ENCODE data around the gene HNRNPC. TPM values are rescaled to one million over a fixed set of nuclear protein-coding genes. Genes with fewer than 3 reads are reported as not detected.

HNRNPC gene
- polyA plus RNA-seq, 2 of the 4 experiments (the other 2 are of a cell fraction) = 1,057 to 1,069 TPM

GRCh38 chr14:21245813-21246212 is 23.4 kb downstream of the HNRNPC start:
- FAIRE-seq (no peak), DNase-seq (ENCODE audit: low read depth in 1 of 2, low spot score in 1 of 2) (no peak), ATAC-seq (no peak; a peak in 1 of 6 replicates)
- H3K4me1 ChIP-seq = peaks cover 54% of the 10 kb centered on the region
- ChIA-PET CTCF (interaction anchor here (0.6 to 1.0 kb wide), 3 partner anchors 9 to 12 kb away, joined by 3 read pairs; no protein-coding TSS in a partner anchor), POLR2A (no interaction called here)
- H3K4me3 ChIP-seq = no peak overlapping the region
- TF ChIP-seq ZC3H11A (IDR thresholded peaks at IDR 0.05) = no peak
- TF ChIP-seq, protein P1, sequence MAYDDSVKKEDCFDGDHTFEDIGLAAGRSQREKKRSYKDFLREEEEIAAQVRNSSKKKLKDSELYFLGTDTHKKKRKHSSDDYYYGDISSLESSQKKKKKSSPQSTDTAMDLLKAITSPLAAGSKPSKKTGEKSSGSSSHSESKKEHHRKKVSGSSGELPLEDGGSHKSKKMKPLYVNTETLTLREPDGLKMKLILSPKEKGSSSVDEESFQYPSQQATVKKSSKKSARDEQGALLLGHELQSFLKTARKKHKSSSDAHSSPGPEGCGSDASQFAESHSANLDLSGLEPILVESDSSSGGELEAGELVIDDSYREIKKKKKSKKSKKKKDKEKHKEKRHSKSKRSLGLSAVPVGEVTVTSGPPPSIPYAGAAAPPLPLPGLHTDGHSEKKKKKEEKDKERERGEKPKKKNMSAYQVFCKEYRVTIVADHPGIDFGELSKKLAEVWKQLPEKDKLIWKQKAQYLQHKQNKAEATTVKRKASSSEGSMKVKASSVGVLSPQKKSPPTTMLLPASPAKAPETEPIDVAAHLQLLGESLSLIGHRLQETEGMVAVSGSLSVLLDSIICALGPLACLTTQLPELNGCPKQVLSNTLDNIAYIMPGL (CRISPR knock-in tag; IDR thresholded peaks at IDR 0.05; ENCODE audit: borderline replicate concordance) = no peak
- no peak for TF ChIP-seq EHF (CRISPR knock-in tag; IDR thresholded peaks at IDR 0.05)
- no peak for TF ChIP-seq CBX2 (IDR thresholded peaks at IDR 0.05; ENCODE audit: borderline replicate concordance, low read depth)
- no peak for TF ChIP-seq ZFP36 (IDR thresholded peaks at IDR 0.05; ENCODE audit: borderline replicate concordance, partially characterized antibody)
- no peak for TF ChIP-seq PBX3 (IDR thresholded peaks at IDR 0.05)
- TF ChIP-seq RARB (CRISPR knock-in tag; IDR thresholded peaks at IDR 0.05) = no peak
- no peak overlapping the region for H3K27ac ChIP-seq
- WGBS (ENCODE audit: missing lambda C conversion rate) = 80% methylated on average over 7 of the region's 7 CpGs
- H3K9me3 ChIP-seq = no peaks in the 10 kb centered on the region
- no peak overlapping the region for H3K4me2 ChIP-seq

GRCh38 chr14:21244544-21244943 is 24.7 kb downstream of the HNRNPC start:
- no peak overlapping the region for H3K27ac ChIP-seq
- ChIA-PET CTCF (interaction anchor here (1.2 to 1.8 kb wide), 4 partner anchors 10 to 211 kb away, joined by 3 to 7 read pairs (median 4); partner anchors contain the start of gene CHD8), POLR2A (interaction anchor here (1.4 kb wide), 1 partner anchor 11 kb away, joined by 3 read pairs; no protein-coding TSS in a partner anchor)
- DNase-seq (ENCODE audit: low read depth in 1 of 2, low spot score in 1 of 2) = no peak
- no peak for FAIRE-seq
- TF ChIP-seq FOSB (CRISPR knock-in tag; IDR thresholded peaks at IDR 0.05) (no peak), NR3C1 (IDR thresholded peaks at IDR 0.05) (no peak), CEBPB (IDR thresholded peaks at IDR 0.05) (peak in 1 of 2 experiments; percentile 65; a peak in 2 of 4 replicates), HES2 (IDR thresholded peaks at IDR 0.05) (peak; percentile 14; the same call in 1 of the 2 replicates), POLR2AphosphoS2 (conservative IDR thresholded peaks at IDR 0.05; ENCODE audit: low read length) (peak; percentile 65; the same call in 1 of the 2 replicates), RNF2 (IDR thresholded peaks at IDR 0.05; ENCODE audit: borderline replicate concordance, low read depth) (no peak), USF2 (IDR thresholded peaks at IDR 0.05) (no peak)
- no peaks in the 10 kb centered on the region for H3K9me3 ChIP-seq
- peaks cover 61% of the 10 kb centered on the region for H3K4me1 ChIP-seq
- 89% methylated on average over 7 of the region's 7 CpGs for WGBS (ENCODE audit: missing lambda C conversion rate)
- no peak overlapping the region for H3K4me2 ChIP-seq
- peak in 1 of 2 experiments; percentile 37; a peak in 2 of 6 replicates for ATAC-seq
- no peak overlapping the region for H3K4me3 ChIP-seq

DNA sequence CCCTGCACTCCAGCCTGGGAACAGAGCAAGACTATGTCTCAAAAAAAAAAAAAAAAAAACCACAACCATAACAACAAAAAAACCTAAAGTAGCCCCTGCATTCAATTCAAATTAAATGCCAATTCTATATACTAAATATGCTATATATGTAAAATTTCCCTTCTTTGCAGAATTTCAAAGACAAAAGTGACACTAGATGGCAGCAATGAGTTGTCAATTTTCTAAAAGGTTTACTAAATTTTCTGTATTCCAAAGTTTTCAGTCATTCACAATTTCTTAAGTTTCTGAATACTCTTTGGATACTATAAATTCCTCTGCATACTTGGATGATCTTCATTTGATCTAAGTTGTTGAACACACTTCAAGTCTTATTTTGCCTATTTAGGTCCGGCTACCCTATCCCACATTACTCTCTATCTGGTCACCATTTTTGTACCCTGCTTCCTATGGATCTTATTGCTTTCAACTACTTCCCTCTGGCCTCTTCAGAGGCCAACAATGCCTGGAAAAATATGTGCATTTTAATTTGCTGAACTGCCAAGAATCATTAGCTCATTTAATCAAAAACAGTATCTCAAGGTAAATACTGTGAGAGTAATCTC is 27.9 kb downstream of the HNRNPC start:
- CTCF ChIA-PET = interaction anchor here (1.1 to 1.9 kb wide), 7 partner anchors 8 to 54 kb away, joined by 3 to 8 read pairs (median 6); no protein-coding TSS in a partner anchor
- TF ChIP-seq JUNB (IDR thresholded peaks at IDR 0.05) (no peak), RCOR1 (IDR thresholded peaks at IDR 0.05; ENCODE audit: low read depth, low read length) (no peak), FOSB (CRISPR knock-in tag; IDR thresholded peaks at IDR 0.05) (no peak), HEYL (CRISPR knock-in tag; IDR thresholded peaks at IDR 0.05) (no peak), MAFK (IDR thresholded peaks at IDR 0.05; ENCODE audit: partially characterized antibody) (peak; percentile 33), PHF8 (IDR thresholded peaks at IDR 0.05; ENCODE audit: borderline replicate concordance, low read depth) (no peak), HOXA7 (CRISPR knock-in tag; IDR thresholded peaks at IDR 0.05) (0 out of 2 replicates have a peak, but pooled peaks have one; percentile 30), EHF (CRISPR knock-in tag; IDR thresholded peaks at IDR 0.05) (no peak)
- TF ChIP-seq, protein P1 (CRISPR knock-in tag; IDR thresholded peaks at IDR 0.05; ENCODE audit: borderline replicate concordance) = no peak
- TF ChIP-seq, protein P2, sequence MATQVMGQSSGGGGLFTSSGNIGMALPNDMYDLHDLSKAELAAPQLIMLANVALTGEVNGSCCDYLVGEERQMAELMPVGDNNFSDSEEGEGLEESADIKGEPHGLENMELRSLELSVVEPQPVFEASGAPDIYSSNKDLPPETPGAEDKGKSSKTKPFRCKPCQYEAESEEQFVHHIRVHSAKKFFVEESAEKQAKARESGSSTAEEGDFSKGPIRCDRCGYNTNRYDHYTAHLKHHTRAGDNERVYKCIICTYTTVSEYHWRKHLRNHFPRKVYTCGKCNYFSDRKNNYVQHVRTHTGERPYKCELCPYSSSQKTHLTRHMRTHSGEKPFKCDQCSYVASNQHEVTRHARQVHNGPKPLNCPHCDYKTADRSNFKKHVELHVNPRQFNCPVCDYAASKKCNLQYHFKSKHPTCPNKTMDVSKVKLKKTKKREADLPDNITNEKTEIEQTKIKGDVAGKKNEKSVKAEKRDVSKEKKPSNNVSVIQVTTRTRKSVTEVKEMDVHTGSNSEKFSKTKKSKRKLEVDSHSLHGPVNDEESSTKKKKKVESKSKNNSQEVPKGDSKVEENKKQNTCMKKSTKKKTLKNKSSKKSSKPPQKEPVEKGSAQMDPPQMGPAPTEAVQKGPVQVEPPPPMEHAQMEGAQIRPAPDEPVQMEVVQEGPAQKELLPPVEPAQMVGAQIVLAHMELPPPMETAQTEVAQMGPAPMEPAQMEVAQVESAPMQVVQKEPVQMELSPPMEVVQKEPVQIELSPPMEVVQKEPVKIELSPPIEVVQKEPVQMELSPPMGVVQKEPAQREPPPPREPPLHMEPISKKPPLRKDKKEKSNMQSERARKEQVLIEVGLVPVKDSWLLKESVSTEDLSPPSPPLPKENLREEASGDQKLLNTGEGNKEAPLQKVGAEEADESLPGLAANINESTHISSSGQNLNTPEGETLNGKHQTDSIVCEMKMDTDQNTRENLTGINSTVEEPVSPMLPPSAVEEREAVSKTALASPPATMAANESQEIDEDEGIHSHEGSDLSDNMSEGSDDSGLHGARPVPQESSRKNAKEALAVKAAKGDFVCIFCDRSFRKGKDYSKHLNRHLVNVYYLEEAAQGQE (IDR thresholded peaks at IDR 0.05) = no peak

More for the DNA sequence above, 27.9 kb downstream of the HNRNPC start:
- H3K4me2 ChIP-seq = no peak overlapping the region
- no peak overlapping the region for H3K4me3 ChIP-seq
- no peak for ATAC-seq
- WGBS (ENCODE audit: missing lambda C conversion rate) = 86% methylated on average over 1 of the region's 1 CpG
- no peak overlapping the region for H3K27ac ChIP-seq
- POLR2A ChIA-PET = no interaction called here
- DNase-seq (ENCODE audit: low read depth in 1 of 2, low spot score in 1 of 2) = peak in 1 of 2 experiments; percentile 25
- H3K9me3 ChIP-seq = no peaks in the 10 kb centered on the region
- H3K4me1 ChIP-seq = peaks cover 59% of the 10 kb centered on the region
- no peak for FAIRE-seq
